H9 (cell line): ENCODE measurements around the gene LPP. TPM values are rescaled to one million over a fixed set of nuclear protein-coding genes. Genes with fewer than 3 reads are reported as not detected.

ENCODE experiments used
- DNase-seq: peaks from one replicate; pipeline ENCODE4 v3.0.0-alpha.2; 2017
- H2AFZ ChIP-seq: one replicate; pipeline ENCODE4 v1.6.1; 2013; ENCODE audit warnings: mild to moderate bottlenecking, low read length, control low read depth, moderate library complexity
- H2AK5ac ChIP-seq: 2 replicates; pipeline ENCODE4 v1.6.1; 2013; ENCODE audit warnings: low read length, control low read depth, mixed read lengths; ENCODE audit not compliant: insufficient read length
- H2BK120ac ChIP-seq: one replicate; pipeline ENCODE4 v1.6.1; 2013; ENCODE audit warnings: low read depth, mild to moderate bottlenecking, low read length, control low read depth, inconsistent platforms; ENCODE audit not compliant: poor library complexity, severe bottlenecking
- H2BK12ac ChIP-seq: 2 replicates; pipeline ENCODE4 v1.6.1; 2013; ENCODE audit warnings: low read length, control low read depth, mixed read lengths, low read depth; ENCODE audit not compliant: insufficient read length
- H2BK15ac ChIP-seq: 2 replicates; pipeline ENCODE4 v1.6.1; 2013; ENCODE audit warnings: low read depth, low read length, control low read depth
- H2BK20ac ChIP-seq: one replicate; pipeline ENCODE4 v1.6.1; 2013; ENCODE audit warnings: low read depth, mild to moderate bottlenecking, low read length, control low read depth, inconsistent platforms; ENCODE audit not compliant: poor library complexity, severe bottlenecking
- H2BK5ac ChIP-seq: 2 replicates; pipeline ENCODE4 v1.6.1; 2013; ENCODE audit warnings: low read length, control low read depth, mixed read lengths; ENCODE audit not compliant: insufficient read length
- H3K14ac ChIP-seq: 2 replicates; pipeline ENCODE4 v1.6.1; 2013; ENCODE audit warnings: low read length, control low read depth; ENCODE audit not compliant: insufficient read depth
- H3K18ac ChIP-seq: 2 replicates; pipeline ENCODE4 v1.6.1; 2013; ENCODE audit warnings: low read depth, mild to moderate bottlenecking, mixed read lengths, low read length, control low read depth; ENCODE audit not compliant: insufficient read length
- H3K23ac ChIP-seq: 2 replicates; pipeline ENCODE4 v1.6.1; 2013; ENCODE audit warnings: low read length, control low read depth, mixed read lengths, low read depth; ENCODE audit not compliant: insufficient read length
- H3K23me2 ChIP-seq: 2 replicates; pipeline ENCODE4 v1.6.1; 2013; ENCODE audit warnings: low read depth, mild to moderate bottlenecking, mixed read lengths, low read length, control low read depth; ENCODE audit not compliant: insufficient read length, poor library complexity, severe bottlenecking
- H3K27ac ChIP-seq: 2 replicates; pipeline ENCODE4 v1.5.1; 2013; ENCODE audit warnings: low read length, control low read depth, mixed read lengths, low read depth; ENCODE audit not compliant: insufficient read length
- H3K27me3 ChIP-seq: 2 replicates; pipeline ENCODE4 v1.6.1; 2013; ENCODE audit warnings: low read length, control low read depth, inconsistent platforms; ENCODE audit not compliant: insufficient read depth
- H3K4ac ChIP-seq: 2 replicates; pipeline ENCODE4 v1.6.1; 2013; ENCODE audit warnings: low read depth, mild to moderate bottlenecking, control low read depth, inconsistent platforms, low read length, moderate library complexity
- H3K4me1 ChIP-seq: 2 replicates; pipeline ENCODE4 v1.6.1; 2013; ENCODE audit warnings: low read length, control low read depth, inconsistent platforms; ENCODE audit not compliant: insufficient read depth
- H3K4me2 ChIP-seq: 2 replicates; pipeline ENCODE4 v1.6.1; 2013; ENCODE audit warnings: low read length, control low read depth, mixed read lengths; ENCODE audit not compliant: insufficient read length, insufficient read depth
- H3K56ac ChIP-seq: 2 replicates; pipeline ENCODE4 v1.6.1; 2013; ENCODE audit warnings: low read depth, mild to moderate bottlenecking, mixed read lengths, low read length, control low read depth; ENCODE audit not compliant: insufficient read length
- H3K79me1 ChIP-seq: 2 replicates; pipeline ENCODE4 v1.6.1; 2013; ENCODE audit warnings: low read depth, mild to moderate bottlenecking, moderate library complexity, low read length, control low read depth, inconsistent platforms; ENCODE audit not compliant: insufficient read depth, poor library complexity, severe bottlenecking
- H3K79me2 ChIP-seq: 2 replicates; pipeline ENCODE4 v1.6.1; 2013; ENCODE audit warnings: low read length, control low read depth, inconsistent platforms; ENCODE audit not compliant: insufficient read depth
- H3K9ac ChIP-seq: 2 replicates; pipeline ENCODE4 v1.6.1; 2013; ENCODE audit warnings: low read length, control low read depth, mixed read lengths; ENCODE audit not compliant: insufficient read length; ENCODE audit errors: extremely low read depth
- H3K9me3 ChIP-seq: one replicate; pipeline ENCODE4 v1.6.1; 2013; ENCODE audit warnings: low read depth, low read length, inconsistent platforms; ENCODE audit not compliant: control insufficient read depth
- H3T11ph ChIP-seq: one replicate; pipeline ENCODE4 v1.6.1; 2013; ENCODE audit warnings: mild to moderate bottlenecking, low read length, control low read depth, inconsistent platforms
- H4K20me1 ChIP-seq: one replicate; pipeline ENCODE4 v1.6.1; 2013; ENCODE audit not compliant: control insufficient read depth, insufficient read length, insufficient read depth
- H4K5ac ChIP-seq: 2 replicates; pipeline ENCODE4 v1.6.1; 2013; ENCODE audit warnings: low read depth, mild to moderate bottlenecking, mixed read lengths, low read length, control low read depth; ENCODE audit not compliant: insufficient read length
- H4K8ac ChIP-seq: replicated peaks from 2 replicates; pipeline ENCODE4 v1.6.1; 2013; ENCODE audit warnings: low read length, control low read depth, mixed read lengths, low read depth; ENCODE audit not compliant: insufficient read length
- H4K91ac ChIP-seq: 2 replicates; pipeline ENCODE4 v1.6.1; 2013; ENCODE audit warnings: low read depth, mild to moderate bottlenecking, moderate library complexity, mixed read lengths, low read length, control low read depth; ENCODE audit not compliant: insufficient read length
- H3K27ac Mint-ChIP-seq, 3 experiments: 2 replicates in 2 of 3; 3 replicates in 1 of 3; pipeline ENCODE4 v1.8.0; 2020 to 2021; ENCODE audit warnings: mixed read lengths in 3 of 3, mild to moderate bottlenecking in 1 of 3, moderate library complexity in 1 of 3
- H3K27me3 Mint-ChIP-seq: 2 replicates; pipeline ENCODE4 v1.8.0; 2021; ENCODE audit warnings: low read depth, mild to moderate bottlenecking, moderate library complexity, mixed read lengths
- H3K36me3 Mint-ChIP-seq, 3 experiments: 2 replicates in 2 of 3; 3 replicates in 1 of 3; pipeline ENCODE4 v1.8.0; 2020 to 2021; ENCODE audit warnings: low read depth in 3 of 3, mixed read lengths in 3 of 3; ENCODE audit not compliant: insufficient read depth in 1 of 3
- H3K4me1 Mint-ChIP-seq, 2 experiments: 2 replicates each; pipeline ENCODE4 v1.8.0; 2020; ENCODE audit warnings: mixed read lengths in 2 of 2
- H3K4me3 Mint-ChIP-seq, 2 experiments: 2 replicates in 1 of 2; 3 replicates in 1 of 2; pipeline ENCODE4 v1.8.0; 2020 to 2021; ENCODE audit warnings: mild to moderate bottlenecking in 2 of 2, mixed read lengths in 2 of 2, moderate library complexity in 1 of 2
- H3K9me3 Mint-ChIP-seq, 2 experiments: 2 replicates in 1 of 2; 3 replicates in 1 of 2; pipeline ENCODE4 v1.8.0; 2020; ENCODE audit warnings: mild to moderate bottlenecking in 2 of 2, mixed read lengths in 2 of 2, moderate library complexity in 1 of 2
- CTCF ChIP-seq: fragments of 200-600 bp; sonication (generic); conservative IDR thresholded peaks from 3 replicates; pipeline ENCODE4 v1.8.0; 2021; ENCODE audit warnings: antibody characterized with exemption, mild to moderate bottlenecking
- WGBS: extraction: QIAGEN DNeasy Blood & Tissue Kit; methylation state at CpG from one replicate; pipeline ENCODE4 v1.1.7; 2013; ENCODE audit warnings: missing lambda C conversion rate, low lambda C conversion rate, mixed read lengths; ENCODE audit not compliant: insufficient read length; ENCODE audit errors: extremely low coverage; 5-methylcytosine and 5-hydroxymethylcytosine counted together
- total RNA-seq: library from RNA; stranded (reverse); gene quantifications from 2 replicates; pipeline ENCODE4 v1.2.1, GENCODE V29; 2021

LPP gene
- total RNA-seq, 1 experiment from 2014 or later, result 64.6 TPM

GRCh38 chr3:188721990-188722389 lies 568.0 kb downstream of the LPP start:
- Mint-ChIP-seq H3K9me3 (no peaks in the 10 kb centered on the region), H3K36me3 (no peaks in the 10 kb centered on the region), H3K4me3 (no peak overlapping the region), H3K4me1 (no peaks in the 10 kb centered on the region), H3K27ac (no peak overlapping the region), H3K27me3 (no peaks in the 10 kb centered on the region; the same call in 1 of the 2 replicates)
- Histone ChIP-seq H4K8ac (no peak overlapping the region), H2BK15ac (no peak overlapping the region), H2BK120ac (no peak overlapping the region), H2BK20ac (no peak overlapping the region), H3K27ac (no peak overlapping the region), H3K56ac (no peak overlapping the region), H3T11ph (no peak overlapping the region), H4K91ac (no peak overlapping the region), H3K79me2 (no peaks in the 10 kb centered on the region), H3K23me2 (no peaks in the 10 kb centered on the region), H4K20me1 (no peaks in the 10 kb centered on the region), H2BK12ac (no peak overlapping the region), H4K5ac (no peak overlapping the region), H3K4me2 (no peak overlapping the region), H3K4ac (no peak overlapping the region), H3K23ac (no peak overlapping the region), H3K27me3 (no peaks in the 10 kb centered on the region; the same call in 1 of the 2 replicates), H3K18ac (no peak overlapping the region), H3K9ac (no peak overlapping the region), H2BK5ac (no peak overlapping the region), H2AK5ac (no peak overlapping the region), H3K79me1 (no peaks in the 10 kb centered on the region), H3K14ac (no peak overlapping the region), H3K4me1 (no peaks in the 10 kb centered on the region), H2AFZ (no peak overlapping the region), H3K9me3 (no peaks in the 10 kb centered on the region)
- no CpG with 5 or more reads among the region's 3 CpGs for WGBS
- no peak for DNase-seq
- TF ChIP-seq CTCF, result no peak
